HepG2 (cell line): ENCODE results near the gene PLD3. TPM values are rescaled to one million over a fixed set of nuclear protein-coding genes. Genes with fewer than 3 reads are reported as not detected.

Experiments
- ATAC-seq: fragments of 200-7000 bp; cut with Tn5 transposase; 3 replicates; pipeline ENCODE4 v1.9.1; 2020; ENCODE audit warnings: mild to moderate bottlenecking, moderate library complexity
- BruUV-seq: library from RNA; stranded (reverse); fragments of 400-500 nt; replicated peaks from 2 replicates; lab custom pipeline; 2021; lab: Mats Ljungman, UMichigan
- CTCF ChIA-PET: fragments of 300-600 bp; formaldehyde crosslinking; extraction: SDS; loops from one replicate; lab custom pipeline; 2021; ENCODE audit warnings: low total read pairs, inconsistent platforms, low intra/inter-chr PET ratio; lab: Yijun Ruan, JAX
- POLR2A ChIA-PET: fragments of 350-600 bp; sonication (Branson Sonifier 250); formaldehyde crosslinking; loops from one replicate; lab custom pipeline; 2020; ENCODE audit warnings: antibody characterized with exemption, inconsistent platforms; lab: Yijun Ruan, JAX
- DNase-seq: peaks from one replicate; pipeline ENCODE4 v3.0.0-alpha.2; 2015; ENCODE audit warnings: low spot score
- FAIRE-seq: peaks from 3 replicates; lab custom pipeline; 2011; peaks lifted over from hg19 to GRCh38; lab: Jason Lieb, UNC
- H2AFZ ChIP-seq: one replicate; pipeline ENCODE4 v1.6.1; 2011; ENCODE audit warnings: low read length, inconsistent platforms
- H3K27ac ChIP-seq: fragments of 300-600 bp; 3 replicates; pipeline ENCODE4 v1.8.0; 2011; ENCODE audit warnings: mixed run types, mild to moderate bottlenecking, mixed read lengths, low read length, inconsistent platforms; ENCODE audit not compliant: insufficient read depth; ENCODE audit errors: extremely low read length
- H3K27me3 ChIP-seq, 2 experiments: fragments of 200-600 bp in 1 of 2; 2 replicates in 1 of 2; 3 replicates in 1 of 2; pipeline versions ENCODE4 v1.6.0 to v1.8.0; 2011; ENCODE audit warnings: low read length in 2 of 2, mild to moderate bottlenecking in 2 of 2, moderate library complexity in 2 of 2, inconsistent platforms in 1 of 2; ENCODE audit not compliant: insufficient read depth in 2 of 2, control insufficient read depth in 1 of 2
- H3K36me3 ChIP-seq, 2 experiments: fragments of 200-600 bp in 1 of 2; replicated peaks in 1 of 2; 2 replicates in 1 of 2; 3 replicates in 1 of 2; pipeline versions ENCODE4 v1.5.1 to v1.8.0; 2011; ENCODE audit warnings: low read length in 2 of 2, inconsistent platforms in 1 of 2; ENCODE audit not compliant: insufficient read depth in 2 of 2, control insufficient read depth in 1 of 2
- H3K4me1 ChIP-seq: 2 replicates; pipeline ENCODE4 v1.5.1; 2012; ENCODE audit warnings: low read length, inconsistent platforms; ENCODE audit not compliant: insufficient read depth
- H3K4me2 ChIP-seq: 2 replicates; pipeline ENCODE4 v1.6.0; 2011; ENCODE audit warnings: low read depth, low read length, inconsistent platforms
- H3K4me3 ChIP-seq, 3 experiments: fragments of 200-600 bp in 1 of 3; sonication (generic), shearing (Covaris generic) in 1 of 3; replicated peaks in 1 of 3; 2 replicates each; pipeline ENCODE4 v1.5.1; 2011 to 2016; ENCODE audit warnings: low read length in 3 of 3, inconsistent platforms in 2 of 3, low read depth in 2 of 3, mild to moderate bottlenecking in 2 of 3, control low read depth in 1 of 3, mixed read lengths in 1 of 3; ENCODE audit not compliant: insufficient read depth in 1 of 3
- H3K79me2 ChIP-seq: one replicate; pipeline ENCODE4 v1.6.1; 2011; ENCODE audit warnings: low read length, inconsistent platforms; ENCODE audit not compliant: insufficient read depth
- H3K9ac ChIP-seq: 2 replicates; pipeline ENCODE4 v1.6.0; 2011; ENCODE audit warnings: mild to moderate bottlenecking, low read depth, low read length, inconsistent platforms; ENCODE audit not compliant: insufficient read depth
- H3K9me3 ChIP-seq: 2 replicates; pipeline ENCODE4 v1.5.1; 2012; ENCODE audit warnings: mild to moderate bottlenecking, low read length
- H4K20me1 ChIP-seq: 2 replicates; pipeline ENCODE4 v1.6.0; 2011; ENCODE audit warnings: inconsistent platforms, mild to moderate bottlenecking, low read length, moderate library complexity; ENCODE audit not compliant: insufficient read depth
- EEA1 ChIP-seq: sonication (generic); formaldehyde crosslinking; IDR thresholded peaks from 2 replicates; pipeline ENCODE4 v1.5.1; 2020; ENCODE audit warnings: mild to moderate bottlenecking, missing genetic modification reagents, borderline replicate concordance
- FOXA1 ChIP-seq, 2 experiments: fragments of 450-650 bp in 1 of 2; sonication (generic) in 1 of 2; formaldehyde crosslinking in 1 of 2; IDR thresholded peaks; 2 replicates each; pipeline versions ENCODE4 v1.4.0 to v1.6.1; 2016 to 2020; ENCODE audit warnings: missing genetic modification reagents in 1 of 2
- NR2F6 ChIP-seq, 2 experiments: IDR thresholded peaks; 2 replicates each; pipeline ENCODE4 v1.6.1; 2016; ENCODE audit warnings: antibody characterized with exemption in 1 of 2, mild to moderate bottlenecking in 1 of 2
- RNF219 ChIP-seq: sonication (generic); formaldehyde crosslinking; IDR thresholded peaks from 2 replicates; pipeline ENCODE4 v1.5.0; 2020; ENCODE audit warnings: mild to moderate bottlenecking, missing genetic modification reagents
- ZIK1 ChIP-seq: sonication (generic); formaldehyde crosslinking; IDR thresholded peaks from 2 replicates; pipeline ENCODE4 v1.5.0; 2020; ENCODE audit warnings: mild to moderate bottlenecking, low read depth, missing genetic modification reagents, borderline replicate concordance
- ZNF33A ChIP-seq: sonication (generic); formaldehyde crosslinking; IDR thresholded peaks from 2 replicates; pipeline ENCODE4 v1.5.1; 2020; ENCODE audit warnings: missing genetic modification reagents, mild to moderate bottlenecking, moderate library complexity, borderline replicate concordance
- ZNF432 ChIP-seq: sonication (generic); formaldehyde crosslinking; IDR thresholded peaks from 2 replicates; pipeline ENCODE4 v1.5.0; 2020; ENCODE audit warnings: missing genetic modification reagents, mild to moderate bottlenecking, borderline replicate concordance
- ZNF446 ChIP-seq: sonication (generic); formaldehyde crosslinking; IDR thresholded peaks from 2 replicates; pipeline ENCODE4 v1.5.0; 2020; ENCODE audit warnings: mild to moderate bottlenecking, missing genetic modification reagents
- WGBS: methylation state at CpG from one replicate; pipeline ENCODE4 v1.1.6; 2017; ENCODE audit warnings: low lambda C conversion rate; 5-methylcytosine and 5-hydroxymethylcytosine counted together
- in situ Hi-C: cut with HindIII; loops from 2 replicates; pipeline ENCODE4 v1.10.0; 2017; ENCODE audit warnings: low pct_unique_long_range_greater_than_20kb; ENCODE audit not compliant: extremely low pct_ligation_motif_present
- intact Hi-C: fragments of 100-400 bp; cut with micrococcal nuclease; formaldehyde crosslinking; loops from one replicate; pipeline ENCODE4 v1.10.0; 2022; ENCODE audit not compliant: unreplicated experiment
- polyA plus RNA-seq, 8 experiments: library from polyadenylated mRNA; depleted of rRNA in 3 of 8; stranded (reverse) in 7 of 8; unstranded in 1 of 8; fragments of >200 nt; fragmentation: Illumina TruSeq in 4 of 8; extraction: Trizol in 4 of 8; gene quantifications; 2 replicates each; pipeline versions ENCODE4 v1.2.1 to v1.2.3, GENCODE V29; 2011 to 2016; ENCODE audit warnings: low read depth in 4 of 8, missing spikeins in 1 of 8, mixed read lengths in 1 of 8; ENCODE audit not compliant: insufficient read depth in 1 of 8
- total RNA-seq, 5 experiments: library from RNA; depleted of rRNA; stranded (reverse); fragments of >200 nt; fragmentation: Illumina TruSeq; extraction: Trizol; gene quantifications; 2 replicates each; pipeline ENCODE4 v1.2.3, GENCODE V29; 2016; ENCODE audit warnings: low read depth in 1 of 5

PLD3 gene
- total and polyA plus RNA-seq, 2 of the 13 experiments (the other 11 are each of a cell fraction or from before 2014, with no cell fraction given): 45.7 to 164 TPM

GRCh38 chr19:40312533-40312932, 36.0 kb upstream of the PLD3 start:
- CTCF ChIA-PET: no interaction called here
- in situ Hi-C loops: no loop called here
- Histone ChIP-seq H3K79me2 (no peaks in the 10 kb centered on the region), H3K36me3 (no peaks in the 10 kb centered on the region), H3K27me3 (no peaks in the 10 kb centered on the region), H3K9ac (no peak overlapping the region), H3K4me3 (no peak overlapping the region), H3K4me1 (peaks cover 10% of the 10 kb centered on the region), H4K20me1 (no peaks in the 10 kb centered on the region), H3K4me2 (no peak overlapping the region), H3K9me3 (no peaks in the 10 kb centered on the region), H2AFZ (no peak overlapping the region), H3K27ac (no peak overlapping the region)
- FAIRE-seq (no peak), ATAC-seq (no peak), DNase-seq (no peak)
- 92% methylated on average over 2 of the region's 2 CpGs for WGBS
- POLR2A ChIA-PET: no interaction called here
- intact Hi-C loops: no loop called here
- no TSS peak for BruUV-seq
- TF ChIP-seq ZNF33A (CRISPR knock-in tag) (no peak), ZIK1 (CRISPR knock-in tag) (no peak), FOXA1 (IDR thresholded peaks at IDR 0.05) (no peak), FOXA1 (CRISPR knock-in tag; IDR thresholded peaks at IDR 0.05) (no peak), NR2F6 (IDR thresholded peaks at IDR 0.05) (no peak), NR2F6 (CRISPR knock-in tag; IDR thresholded peaks at IDR 0.05) (no peak), ZNF446 (CRISPR knock-in tag) (no peak), EEA1 (CRISPR knock-in tag) (no peak), RNF219 (CRISPR knock-in tag) (no peak), ZNF432 (no peak)
